ENCODE measurements around the gene CUL7. TPM values are rescaled to one million over a fixed set of nuclear protein-coding genes. Genes with fewer than 3 reads are reported as not detected.
"Not testable (repeated sequence)": the region's sequence is repeated elsewhere in the genome, so short reads cannot be mapped to it uniquely, and the experiment has no call there.

The CUL7 gene
- total RNA-seq, 8 experiments from 2014 or later = 14.4 to 33.7 (median 25.1) TPM

- peak overlapping the region; percentile 82 to 95 for H3K27ac ChIP-seq
- peak in 7 of 8 experiments; percentile 34 to 49 (median 41) for ATAC-seq (replicated peaks in 6 of 8)
- in situ Hi-C loops (cut with MboI; ENCODE audit: low pct_unique_long_range_greater_than_20kb in 2 of 9, low sequenced_read_pairs in 9 of 9, unreplicated experiment in 9 of 9) = no loop called here
- peak overlapping the region; percentile 37 to 55 (median 43) for H3K4me3 ChIP-seq
- H3K4me1 ChIP-seq (replicated peaks in 1 of 2) = peaks cover 17 to 19% of the 10 kb centered on the region in 2 donors
- WGBS, 10 experiments = 0 to 53% (median 19%) methylated on average over 1 to 8 of the region's 22 CpGs; no CpG with 5 or more reads in 4 of the 10 experiments
These were observed 658 bp downstream of the CUL7 start for GRCh38 chr6:43052842-43053544.

GRCh38 chr6:43052225-43052841, 1.3 kb downstream of the CUL7 start:
- in situ Hi-C loops (cut with MboI; ENCODE audit: low pct_unique_long_range_greater_than_20kb in 2 of 9, low sequenced_read_pairs in 9 of 9, unreplicated experiment in 9 of 9) = no loop called here
- ATAC-seq (replicated peaks in 6 of 8) = no peak
- WGBS, 10 experiments = 83 to 98% (median 90%) methylated on average over 4 to 9 of the region's 19 CpGs; no CpG with 5 or more reads in 6 of the 10 experiments
- Histone ChIP-seq H3K4me3 (peak overlapping the region in 2 of 5 donors; percentile 50 to 55), H3K27ac (peak overlapping the region; percentile 82 to 95), H3K4me1 (replicated peaks in 1 of 2) (peaks cover 17 to 19% of the 10 kb centered on the region in 2 donors)

GRCh38 chr6:43050981-43051380, 2.7 kb downstream of the CUL7 start:
- in situ Hi-C loops (cut with MboI; ENCODE audit: low pct_unique_long_range_greater_than_20kb in 2 of 9, low sequenced_read_pairs in 9 of 9, unreplicated experiment in 9 of 9) = no loop called here
- Histone ChIP-seq H3K4me3 (no peak overlapping the region), H3K27ac (no peak overlapping the region), H3K4me1 (replicated peaks in 1 of 2) (peaks cover 17 to 19% of the 10 kb centered on the region in 2 donors)
- ATAC-seq (replicated peaks in 6 of 8) = no peak
- WGBS, 10 experiments = 80 to 95% (median 90%) methylated on average over 1 to 9 of the region's 17 CpGs; no CpG with 5 or more reads in 6 of the 10 experiments

GRCh38 chr6:43047998-43048397, 5.7 kb downstream of the CUL7 start:
- WGBS, 10 experiments = 88 to 100% (median 91%) methylated on average over 1 to 6 of the region's 7 CpGs; no CpG with 5 or more reads in 5 of the 10 experiments
- no peak overlapping the region for H3K27ac ChIP-seq
- H3K4me3 ChIP-seq = no peak overlapping the region
- peaks cover 10% of the 10 kb centered on the region in 2 donors for H3K4me1 ChIP-seq (replicated peaks in 1 of 2)
- ATAC-seq (replicated peaks in 6 of 8) = no peak
- in situ Hi-C loops (cut with MboI; ENCODE audit: low pct_unique_long_range_greater_than_20kb in 2 of 9, low sequenced_read_pairs in 9 of 9, unreplicated experiment in 9 of 9) = no loop called here

- H3K4me1 ChIP-seq (replicated peaks in 1 of 2) = no peaks in the 10 kb centered on the region
- no peak overlapping the region for H3K4me3 ChIP-seq
- in situ Hi-C loops (cut with MboI; ENCODE audit: low pct_unique_long_range_greater_than_20kb in 2 of 9, low sequenced_read_pairs in 9 of 9, unreplicated experiment in 9 of 9) = no loop called here
- WGBS, 10 experiments = 60 to 100% (median 90%) methylated on average over 1 to 2 of the region's 11 CpGs; no CpG with 5 or more reads in 6 of the 10 experiments
- peak in 1 of 8 experiments; percentile 12 for ATAC-seq (replicated peaks in 6 of 8)
- H3K27ac ChIP-seq = no peak overlapping the region
These were observed 8.2 kb downstream of the CUL7 start for GRCh38 chr6:43045371-43045930.

- Histone ChIP-seq H3K27ac (no peak overlapping the region), H3K4me1 (replicated peaks in 1 of 2) (no peaks in the 10 kb centered on the region), H3K4me3 (no peak overlapping the region)
- peak in 1 of 8 experiments; percentile 20 for ATAC-seq (replicated peaks in 6 of 8)
- 80 to 85% methylated on average over 2 to 9 of the region's 9 CpGs; no CpG with 5 or more reads in 8 of the 10 experiments for WGBS, 10 experiments
- in situ Hi-C loops (cut with MboI; ENCODE audit: low pct_unique_long_range_greater_than_20kb in 2 of 9, low sequenced_read_pairs in 9 of 9, unreplicated experiment in 9 of 9) = no loop called here
These were observed 10.3 kb downstream of the CUL7 start for GRCh38 chr6:43043310-43043709.

GRCh38 chr6:43041475-43041874, 12.2 kb downstream of the CUL7 start:
- 80 to 90% (median 86%) methylated on average over 1 to 2 of the region's 8 CpGs; no CpG with 5 or more reads in 5 of the 10 experiments for WGBS, 10 experiments
- in situ Hi-C loops (cut with MboI; ENCODE audit: low pct_unique_long_range_greater_than_20kb in 2 of 9, low sequenced_read_pairs in 9 of 9, unreplicated experiment in 9 of 9); ATAC-seq (replicated peaks in 6 of 8); H3K4me3 ChIP-seq; H3K4me1 ChIP-seq (replicated peaks in 1 of 2); H3K27ac ChIP-seq: not testable (repeated sequence)

- H3K4me3 ChIP-seq = no peak overlapping the region
- in situ Hi-C loops (cut with MboI; ENCODE audit: low pct_unique_long_range_greater_than_20kb in 2 of 9, low sequenced_read_pairs in 9 of 9, unreplicated experiment in 9 of 9) = no loop called here
- ATAC-seq (replicated peaks in 6 of 8) = no peak
- H3K27ac ChIP-seq = no peak overlapping the region
- H3K4me1 ChIP-seq (replicated peaks in 1 of 2) = no peaks in the 10 kb centered on the region
- WGBS, 10 experiments = 92 to 100% (median 99%) methylated on average over 1 to 6 of the region's 18 CpGs; no CpG with 5 or more reads in 2 of the 10 experiments
These were observed 13.0 kb downstream of the CUL7 start for GRCh38 chr6:43040542-43041257.

- no peak overlapping the region for H3K4me3 ChIP-seq
- H3K4me1 ChIP-seq (replicated peaks in 1 of 2) = no peaks in the 10 kb centered on the region
- WGBS, 10 experiments = 60 to 95% (median 86%) methylated on average over 1 to 7 of the region's 9 CpGs; no CpG with 5 or more reads in 6 of the 10 experiments
- H3K27ac ChIP-seq = no peak overlapping the region
- in situ Hi-C loops (cut with MboI; ENCODE audit: low pct_unique_long_range_greater_than_20kb in 2 of 9, low sequenced_read_pairs in 9 of 9, unreplicated experiment in 9 of 9) = no loop called here
- peak in 2 of 8 experiments; percentile 8 to 9 for ATAC-seq (replicated peaks in 6 of 8)
These were observed 14.9 kb downstream of the CUL7 start for GRCh38 chr6:43038727-43039126.

GRCh38 chr6:43037706-43038105, 15.9 kb downstream of the CUL7 start:
- Histone ChIP-seq H3K27ac (no peak overlapping the region), H3K4me1 (replicated peaks in 1 of 2) (no peaks in the 10 kb centered on the region), H3K4me3 (no peak overlapping the region)
- peak in 3 of 8 experiments; percentile 15 to 25 (median 25) for ATAC-seq (replicated peaks in 6 of 8)
- in situ Hi-C loops (cut with MboI; ENCODE audit: low pct_unique_long_range_greater_than_20kb in 2 of 9, low sequenced_read_pairs in 9 of 9, unreplicated experiment in 9 of 9) = no loop called here
- WGBS, 10 experiments = 60 to 100% methylated on average over 1 to 3 of the region's 9 CpGs; no CpG with 5 or more reads in 8 of the 10 experiments

GRCh38 chr6:43037197-43037596, 16.5 kb downstream of the CUL7 start:
- no peak overlapping the region for H3K27ac ChIP-seq
- 33 to 100% (median 80%) methylated on average over 1 to 4 of the region's 5 CpGs; no CpG with 5 or more reads in 4 of the 10 experiments for WGBS, 10 experiments
- no peak for ATAC-seq (replicated peaks in 6 of 8)
- in situ Hi-C loops (cut with MboI; ENCODE audit: low pct_unique_long_range_greater_than_20kb in 2 of 9, low sequenced_read_pairs in 9 of 9, unreplicated experiment in 9 of 9) = no loop called here
- no peaks in the 10 kb centered on the region for H3K4me1 ChIP-seq (replicated peaks in 1 of 2)
- no peak overlapping the region for H3K4me3 ChIP-seq

GRCh38 chr6:43036712-43037111, 16.9 kb downstream of the CUL7 start:
- 40 to 100% (median 90%) methylated on average over 1 to 9 of the region's 9 CpGs; no CpG with 5 or more reads in 6 of the 10 experiments for WGBS, 10 experiments
- Histone ChIP-seq H3K27ac (no peak overlapping the region), H3K4me1 (replicated peaks in 1 of 2) (no peaks in the 10 kb centered on the region), H3K4me3 (no peak overlapping the region)
- no peak for ATAC-seq (replicated peaks in 6 of 8)
- in situ Hi-C loops (cut with MboI; ENCODE audit: low pct_unique_long_range_greater_than_20kb in 2 of 9, low sequenced_read_pairs in 9 of 9, unreplicated experiment in 9 of 9) = no loop called here

Data from motor neuron (in vitro differentiated cells).